GM19452 (cell line): ENCODE measurements around the gene KMT2D.

Source experiments
- ATAC-seq: cut with Tn5 transposase; IDR thresholded peaks from one replicate; pipeline ENCODE4 v1.9.1; 2021; ENCODE audit not compliant: unreplicated experiment

KMT2D gene

DNA sequence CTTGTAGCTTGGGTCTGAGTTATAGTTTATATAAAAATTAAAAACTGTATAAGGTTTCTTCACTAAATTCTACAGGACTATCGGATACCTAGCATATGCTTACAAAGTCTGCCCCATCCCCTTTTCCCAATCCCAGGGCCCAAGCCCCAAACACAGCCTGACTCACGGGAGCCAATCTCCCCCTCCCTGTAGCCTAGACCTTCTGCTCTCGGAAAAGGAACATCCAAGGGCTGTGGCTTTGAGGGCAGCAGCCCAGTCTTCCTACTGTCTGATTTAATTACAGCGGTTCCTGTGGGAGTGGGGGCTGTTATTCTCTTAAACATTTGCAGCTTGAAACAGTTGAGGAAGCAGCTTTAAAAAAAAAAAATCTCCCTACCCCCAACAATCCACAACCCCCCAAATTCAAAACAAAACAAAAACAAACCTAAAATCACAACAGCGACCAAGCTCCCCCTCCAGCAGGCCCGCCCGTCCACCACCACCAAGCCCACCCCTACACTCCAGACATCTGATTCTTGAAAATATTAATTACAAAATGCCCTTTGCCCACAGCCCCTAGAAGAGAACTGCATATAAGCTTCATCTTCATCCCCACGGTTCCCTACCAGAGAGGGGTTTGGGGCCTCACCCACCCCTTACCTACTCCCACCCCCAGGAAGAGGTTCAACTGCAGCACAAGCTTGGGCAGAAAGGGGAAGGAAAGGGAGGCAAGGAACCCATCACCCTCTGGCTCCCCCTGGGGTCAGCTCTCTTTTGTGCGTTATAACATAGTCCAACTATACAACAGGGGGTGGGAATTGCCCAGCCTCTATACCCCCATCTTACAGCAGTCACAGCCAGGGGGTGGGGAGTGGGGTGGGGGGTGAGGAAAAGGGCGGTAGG is 40.9 kb downstream of the KMT2D start:
- ATAC-seq, result no peak

DNA sequence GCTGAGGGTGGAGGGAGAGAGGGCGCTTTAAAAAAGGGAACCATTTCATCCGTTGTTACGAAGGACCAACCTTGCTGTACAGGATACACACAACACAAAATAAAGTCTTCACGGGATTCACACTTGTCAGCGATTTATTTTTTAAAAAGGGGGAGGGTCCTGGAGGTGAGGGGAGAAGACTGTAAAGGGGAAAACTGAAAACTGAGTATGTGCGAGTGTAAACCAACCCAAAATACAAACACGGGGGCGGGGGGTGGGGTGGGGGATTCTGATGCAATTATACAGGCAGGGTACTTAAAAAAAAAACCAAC is 41.5 kb downstream of the KMT2D start:
- peak; percentile 14 for ATAC-seq

DNA sequence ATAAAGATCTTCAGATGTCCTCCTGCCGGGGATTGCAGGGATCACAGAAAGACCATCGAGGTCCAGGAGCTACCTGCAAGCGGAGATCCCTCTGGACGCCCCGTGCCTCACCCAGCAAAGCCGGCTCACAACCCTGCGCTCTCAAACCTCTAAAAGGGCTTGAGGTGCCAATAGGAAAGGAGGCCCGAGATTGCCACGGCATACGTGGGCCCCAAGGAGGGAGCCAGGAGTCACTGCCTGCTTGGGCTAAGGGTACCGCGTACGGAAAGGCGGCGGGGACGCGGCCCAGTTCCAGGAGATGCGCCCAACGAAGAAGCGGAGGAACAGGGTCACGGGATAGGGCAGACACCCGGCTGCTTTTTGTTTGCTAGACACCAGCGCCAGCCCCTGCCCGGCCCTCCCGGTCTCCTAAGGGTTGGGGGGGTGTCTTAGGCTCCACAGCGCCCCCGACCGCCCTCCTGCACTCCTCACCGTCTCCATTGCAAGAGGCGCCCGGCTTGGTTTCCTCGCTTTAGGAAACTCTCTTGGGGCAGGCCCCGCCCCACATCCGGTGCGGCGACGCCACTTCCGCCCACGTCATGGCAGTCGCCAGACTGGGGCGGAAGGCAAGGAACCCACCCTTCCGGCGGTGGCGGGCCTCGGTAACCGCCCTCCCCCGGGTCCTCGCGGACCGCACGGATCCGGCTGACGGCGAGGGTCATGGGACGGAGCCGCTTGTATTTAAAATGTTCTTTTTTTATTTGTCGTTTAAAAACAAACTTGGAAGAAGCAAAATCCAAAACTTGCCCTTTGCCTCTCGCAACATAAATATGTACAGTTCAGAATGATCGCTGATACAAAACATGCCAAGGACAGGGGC is 42.1 kb downstream of the KMT2D start, which contains the start of gene PRKAG1:
PRKAG1 (minus strand) TSS at position 516 of the 859 bp plus-strand sequence; CDS start at position 480, 36 bp downstream.
- peak; percentile 94 for ATAC-seq

- ATAC-seq, result no peak
Measured at GRCh38 chr12:49017891-49018260, 42.7 kb downstream of the KMT2D start.

DNA sequence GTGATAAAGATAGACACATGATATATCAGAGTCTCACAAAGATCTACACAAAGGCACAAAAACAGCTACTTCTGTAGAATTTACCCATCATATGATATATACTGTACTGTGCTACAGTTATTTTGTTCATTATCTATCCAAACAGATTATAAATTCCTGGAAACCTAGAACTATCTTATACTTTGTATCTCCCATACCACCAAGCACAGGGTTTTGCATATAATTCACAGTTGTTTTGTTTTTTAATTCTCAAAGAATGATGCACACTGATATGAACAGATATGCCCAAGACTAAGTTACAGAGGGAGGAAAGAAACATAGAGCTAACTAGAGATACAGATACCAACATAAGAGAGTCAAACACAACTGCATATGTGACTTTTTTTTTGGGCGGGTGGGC is 45.4 kb downstream of the KMT2D start:
- ATAC-seq, result no peak

DNA sequence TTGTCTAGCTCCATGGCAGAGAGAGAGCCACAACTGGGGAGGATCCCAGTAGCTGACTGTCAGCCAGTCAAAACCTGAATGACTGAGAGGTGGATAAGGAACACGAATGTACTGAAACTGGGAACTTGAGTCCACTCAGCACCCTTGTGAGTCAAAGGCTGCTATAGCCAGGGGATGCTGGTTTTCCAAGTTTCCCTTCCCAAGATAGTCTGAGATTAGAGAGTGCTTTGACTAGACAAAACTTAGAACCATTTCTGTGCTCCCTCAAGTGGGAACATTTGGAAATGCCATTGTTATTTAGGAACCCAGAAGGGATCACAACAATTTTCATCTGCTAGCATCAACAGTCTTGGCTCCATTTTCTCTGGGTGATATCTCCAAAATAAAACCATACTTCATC is 46.0 kb downstream of the KMT2D start:
- no peak for ATAC-seq

DNA sequence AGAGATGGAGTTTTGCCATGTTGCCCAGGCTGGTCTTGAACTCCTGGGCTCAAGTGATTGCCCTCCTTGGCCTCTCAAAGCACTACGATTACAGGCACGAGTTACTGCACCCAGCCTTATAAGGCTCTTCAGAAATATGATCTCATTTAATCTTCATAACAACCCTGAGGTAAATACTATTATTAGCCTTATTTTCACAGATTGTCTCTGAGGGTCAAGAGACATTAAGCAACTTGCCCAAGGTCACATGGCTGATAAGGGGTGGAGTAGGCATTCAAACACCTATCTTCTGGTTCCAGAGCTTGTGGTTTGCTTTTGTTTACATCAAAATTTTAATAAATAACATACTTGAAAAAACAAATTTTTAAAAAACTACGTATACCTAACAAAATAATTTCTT is 47.2 kb downstream of the KMT2D start:
- ATAC-seq, result no peak

DNA sequence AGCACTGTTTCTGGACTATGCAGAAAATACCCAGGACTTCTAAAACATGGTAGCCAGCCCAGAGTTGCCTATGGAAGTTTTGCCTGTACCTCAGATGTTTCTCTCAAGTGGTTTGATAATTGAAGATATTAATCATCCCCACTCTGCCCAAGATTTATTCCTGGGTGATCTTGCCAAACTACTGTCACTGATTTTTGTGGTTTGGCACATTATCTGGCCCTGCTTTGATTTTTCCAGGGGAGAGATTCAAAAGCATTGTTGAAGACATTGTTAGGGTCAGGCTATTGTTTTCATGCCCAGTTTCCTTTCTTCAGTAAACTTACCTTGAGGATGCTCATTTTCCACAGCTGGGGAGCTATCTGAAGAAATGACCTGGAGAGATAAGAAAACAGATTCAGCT is 47.9 kb downstream of the KMT2D start:
- no peak for ATAC-seq
